ENCODE data around the gene STK32C.
"Not testable (repeated sequence)": the region's sequence is repeated elsewhere in the genome, so short reads cannot be mapped to it uniquely, and the experiment has no call there.

The STK32C gene

DNA sequence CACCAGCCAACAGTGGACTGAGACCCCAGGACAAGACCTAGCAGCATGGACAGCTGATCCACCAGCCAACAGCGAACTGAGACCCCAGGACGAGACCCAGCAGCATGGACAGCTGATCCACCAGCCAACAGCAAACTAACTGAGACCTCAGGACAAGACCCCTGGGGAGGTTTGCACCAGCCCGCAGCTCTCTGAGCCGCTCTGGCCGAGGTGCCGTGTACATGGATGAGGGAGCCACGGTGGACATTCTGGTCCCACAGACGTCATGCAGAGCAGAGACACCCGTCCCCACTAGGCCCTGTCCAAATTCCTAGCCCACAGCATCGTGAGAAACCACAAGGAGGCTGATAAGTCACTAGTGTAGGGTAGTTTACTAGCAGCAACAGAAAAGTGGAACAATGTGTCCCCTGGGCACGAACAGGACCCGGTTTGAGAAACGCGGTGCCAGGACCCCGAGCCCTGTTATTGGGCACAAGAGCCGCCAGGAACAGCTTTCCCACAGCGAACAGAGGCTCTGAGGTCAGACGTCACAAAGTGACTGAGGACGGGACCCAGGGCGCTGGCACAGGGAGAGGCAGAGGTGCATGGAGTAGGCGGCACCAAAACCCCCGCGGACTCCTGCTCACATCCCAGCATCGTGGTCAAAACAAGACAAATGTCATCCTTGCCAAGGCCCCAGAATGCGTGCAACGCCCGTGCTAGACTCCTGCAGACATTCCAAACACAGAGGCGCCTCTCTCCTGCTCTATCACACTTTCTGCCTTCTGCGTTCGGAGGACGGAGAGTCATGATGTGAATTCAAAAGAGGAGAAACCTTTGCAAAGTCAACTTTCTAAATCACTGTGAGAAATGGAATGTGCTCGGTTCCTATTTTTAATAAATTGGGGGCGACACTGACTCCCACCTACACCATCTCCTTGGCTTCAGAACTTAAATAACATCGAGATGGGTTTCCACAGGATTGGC, 8.1 kb downstream of the STK32C start:
- no peak for DNase-seq

DNA sequence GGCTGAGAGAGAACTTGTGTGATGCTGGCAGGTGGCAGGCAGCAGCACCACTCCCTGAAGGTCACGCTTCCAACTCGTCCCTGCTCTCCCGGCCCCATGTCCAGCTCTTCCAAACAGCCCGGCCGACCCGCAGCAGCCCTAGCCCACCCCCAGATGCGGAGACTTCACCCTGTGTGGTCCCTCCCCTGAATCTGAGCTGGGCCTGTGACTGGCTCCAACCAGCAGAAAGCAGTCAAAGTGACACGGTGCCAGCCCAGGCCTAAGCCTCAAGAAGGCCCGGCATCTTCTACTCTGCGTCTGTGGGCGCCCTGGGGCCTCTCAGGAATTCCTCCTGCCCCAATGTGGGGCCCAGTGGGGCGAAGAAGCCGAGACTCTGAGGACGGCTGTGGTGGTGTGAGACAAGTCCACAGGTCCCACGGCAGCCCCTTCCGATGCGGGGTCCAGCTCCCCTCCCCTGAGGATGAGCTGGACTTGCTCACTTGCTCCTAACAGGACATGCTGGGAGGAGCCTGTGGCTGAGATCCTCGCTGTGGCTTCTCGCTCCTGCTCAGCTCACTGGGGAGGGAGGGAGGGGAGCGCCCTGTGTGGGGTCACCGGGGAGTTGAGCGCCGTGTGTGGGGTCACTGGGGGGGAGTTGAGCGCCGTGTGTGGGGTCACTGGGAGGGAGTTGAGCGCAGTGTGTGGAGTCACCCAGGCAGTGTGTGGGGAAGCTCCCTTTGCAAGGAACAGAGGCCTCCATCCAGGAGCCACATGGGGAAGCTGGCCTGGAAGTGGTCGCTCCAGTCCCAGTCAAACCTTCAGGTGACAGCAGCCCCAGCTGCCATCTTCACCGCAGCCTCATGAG, 9.5 kb downstream of the STK32C start:
- no peak for DNase-seq

DNA sequence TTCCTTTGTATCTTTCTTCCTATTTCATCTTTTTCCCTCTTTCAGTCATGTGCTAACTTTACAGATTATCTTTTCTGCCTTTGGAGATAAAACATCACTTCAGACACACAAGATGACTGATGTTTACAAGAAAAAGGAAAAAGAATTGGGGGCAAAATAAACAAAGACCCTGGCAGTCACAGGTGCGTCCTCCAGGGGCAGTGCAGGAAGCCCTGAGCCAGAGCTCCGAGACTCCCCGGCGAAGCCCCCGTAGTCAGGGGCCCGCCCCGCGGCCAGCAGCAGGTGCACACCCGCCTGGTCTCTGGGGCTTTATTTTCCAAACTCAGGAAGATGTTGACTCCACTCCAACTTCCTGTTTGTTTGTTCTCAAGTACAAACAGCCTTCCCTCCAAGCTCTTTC, 10.2 kb downstream of the STK32C start:
- DNase-seq = no peak

DNA sequence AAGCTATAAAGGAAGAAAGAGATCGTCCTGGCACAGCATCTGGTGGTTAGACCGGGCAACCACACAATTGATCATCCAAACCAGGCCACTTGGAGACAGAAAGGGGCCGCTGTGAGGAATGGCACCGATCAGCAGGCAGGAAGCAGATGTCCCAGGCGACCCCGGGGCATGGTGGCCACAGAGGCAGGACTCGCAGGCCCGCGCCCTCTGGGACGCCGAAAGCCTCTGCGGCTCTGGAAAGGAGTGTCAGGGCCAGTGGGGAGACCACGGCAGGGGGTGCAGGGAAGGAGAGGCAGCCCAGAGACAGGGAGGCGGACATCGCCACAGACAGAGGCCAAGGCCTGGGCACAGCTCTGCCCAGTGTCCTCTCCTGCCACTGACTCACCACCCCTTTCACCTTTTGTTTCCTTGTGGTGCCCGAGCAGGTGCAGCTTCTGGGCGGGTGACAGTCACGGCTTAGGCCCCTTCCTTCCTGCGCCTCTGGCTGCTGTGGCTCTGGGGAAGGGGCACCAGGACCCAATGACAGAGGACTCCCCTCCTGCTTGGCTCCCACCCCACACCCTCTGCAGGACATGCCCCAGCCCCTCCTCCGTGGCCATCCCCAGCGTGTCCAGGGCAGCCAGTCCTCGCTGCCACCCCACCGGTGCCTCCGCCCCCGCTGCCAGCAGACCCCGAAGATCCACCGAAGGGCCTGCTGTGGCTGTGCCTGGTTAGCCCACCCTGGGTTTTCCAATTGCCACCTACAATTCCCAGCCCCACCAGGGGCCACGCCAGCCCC, 10.9 kb downstream of the STK32C start:
- no peak for DNase-seq

DNA sequence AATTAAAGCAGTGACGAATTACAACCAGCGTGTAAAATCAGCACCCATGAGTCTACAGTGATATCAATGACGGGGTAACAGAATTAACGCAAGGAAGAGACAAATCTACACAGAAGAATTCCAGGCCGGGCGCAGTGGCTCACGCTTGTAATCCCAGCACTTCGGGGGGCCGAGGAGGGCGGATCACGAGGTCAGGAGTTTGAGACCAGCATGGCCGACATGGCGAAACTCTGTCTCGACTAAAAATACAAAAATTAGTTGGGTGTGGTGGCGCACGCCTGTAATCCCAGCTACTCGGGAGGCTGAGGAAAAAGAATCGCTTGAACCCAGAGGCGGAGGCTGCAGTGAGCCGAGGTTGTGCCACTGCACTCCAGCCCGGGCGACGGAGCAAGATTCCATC, 12.3 kb downstream of the STK32C start:
- DNase-seq = not testable (repeated sequence)

DNA sequence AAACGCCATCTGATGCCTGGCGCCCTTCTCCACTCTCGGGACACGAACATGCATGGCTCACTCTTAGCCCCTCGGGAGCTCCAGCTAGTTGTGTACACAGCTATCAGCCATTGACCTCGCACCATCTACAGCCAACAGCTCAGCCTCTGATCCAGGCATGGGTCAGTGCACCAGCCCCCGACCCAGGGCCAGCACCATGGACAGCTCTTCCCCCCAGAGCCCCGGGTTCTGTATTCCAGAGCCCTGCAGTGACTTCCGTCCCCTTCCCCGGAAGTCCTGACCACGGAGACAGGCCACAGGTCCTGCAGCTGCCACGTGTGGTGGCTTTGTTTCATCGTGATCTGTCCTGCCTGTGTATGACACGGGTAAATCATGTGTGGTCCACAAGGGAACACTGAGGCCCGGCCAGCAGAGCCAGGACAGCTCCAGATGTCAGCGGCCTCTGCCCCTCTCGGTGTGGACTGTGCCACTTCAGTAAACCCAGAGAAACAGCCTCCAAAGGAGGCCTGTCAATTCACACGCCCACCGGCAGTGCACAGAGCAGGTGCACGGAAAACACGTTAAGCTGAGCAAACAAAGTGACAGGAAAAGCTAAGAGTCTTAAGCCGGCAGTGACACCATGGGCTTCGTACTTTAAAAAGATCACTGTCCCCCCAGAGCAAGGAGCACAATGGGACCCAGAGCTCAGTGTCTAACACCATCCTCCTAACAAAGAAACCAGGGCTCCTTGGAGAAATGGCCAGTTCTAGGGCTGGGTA, 13.0 kb downstream of the STK32C start:
- DNase-seq = no peak

DNA sequence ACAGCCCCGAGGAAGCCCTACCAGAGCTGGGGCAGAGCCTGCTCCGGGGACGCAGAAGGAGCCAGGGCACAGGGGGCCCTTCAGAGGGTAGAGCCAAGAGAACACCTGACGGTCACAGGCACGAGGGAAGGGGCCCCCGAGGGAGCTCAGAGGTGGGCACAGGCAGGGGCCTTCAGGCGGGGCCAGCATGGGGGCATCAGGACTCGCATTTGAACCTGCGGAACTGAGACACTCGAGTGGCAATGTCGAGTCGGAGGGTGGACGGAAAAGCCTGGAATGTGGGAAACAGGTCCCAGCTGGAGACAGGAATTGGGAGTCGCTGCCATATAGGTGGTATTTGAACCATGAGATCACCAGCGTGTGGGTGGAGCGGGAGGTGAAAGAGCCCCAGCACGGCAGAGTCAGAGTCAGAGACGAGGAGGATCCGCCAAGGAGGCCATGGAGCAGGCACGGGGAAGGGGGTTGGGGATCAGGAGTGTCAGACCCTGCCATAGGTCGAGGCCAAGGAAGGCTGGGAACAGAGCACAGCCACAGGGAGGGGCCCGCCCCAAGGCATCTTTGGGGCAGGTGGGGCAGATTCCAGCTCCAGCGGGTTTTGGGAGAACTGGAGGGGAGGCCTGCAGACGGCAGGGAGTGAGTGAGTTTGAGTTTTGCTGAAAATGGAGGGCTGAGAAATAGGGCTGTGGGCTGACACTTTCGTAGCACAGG, 13.8 kb downstream of the STK32C start:
- DNase-seq = no peak

DNA sequence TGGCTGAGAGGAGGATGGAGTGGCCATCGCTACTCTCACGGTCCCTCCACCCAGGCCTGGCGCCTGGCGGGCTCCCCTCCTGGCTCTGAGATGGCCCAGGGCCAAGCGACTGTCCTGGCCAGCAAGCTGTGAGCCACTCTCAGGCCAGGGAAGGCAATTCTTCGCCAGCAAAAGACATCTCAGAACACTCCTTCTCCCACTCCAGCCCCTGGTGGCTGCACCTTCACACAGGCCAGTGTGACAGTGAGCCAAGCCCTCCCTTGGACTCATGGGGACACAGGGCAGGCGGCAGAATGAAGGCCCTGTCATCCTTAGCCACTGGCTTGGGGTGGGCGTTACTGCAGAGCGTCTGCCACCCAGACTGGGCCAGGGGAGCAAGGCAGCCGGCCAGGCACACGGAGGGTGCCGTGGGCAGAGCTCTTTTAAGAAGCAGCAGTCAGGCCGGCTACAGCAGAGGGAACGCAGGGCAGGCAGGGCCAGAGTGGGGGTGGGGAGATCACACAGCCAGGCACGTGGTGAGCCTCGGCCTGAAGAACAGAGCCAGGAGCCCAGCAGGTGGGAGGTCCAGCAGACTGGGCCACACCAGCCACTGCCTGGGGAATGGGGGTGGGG, 14.4 kb downstream of the STK32C start:
- DNase-seq = no peak

DNA sequence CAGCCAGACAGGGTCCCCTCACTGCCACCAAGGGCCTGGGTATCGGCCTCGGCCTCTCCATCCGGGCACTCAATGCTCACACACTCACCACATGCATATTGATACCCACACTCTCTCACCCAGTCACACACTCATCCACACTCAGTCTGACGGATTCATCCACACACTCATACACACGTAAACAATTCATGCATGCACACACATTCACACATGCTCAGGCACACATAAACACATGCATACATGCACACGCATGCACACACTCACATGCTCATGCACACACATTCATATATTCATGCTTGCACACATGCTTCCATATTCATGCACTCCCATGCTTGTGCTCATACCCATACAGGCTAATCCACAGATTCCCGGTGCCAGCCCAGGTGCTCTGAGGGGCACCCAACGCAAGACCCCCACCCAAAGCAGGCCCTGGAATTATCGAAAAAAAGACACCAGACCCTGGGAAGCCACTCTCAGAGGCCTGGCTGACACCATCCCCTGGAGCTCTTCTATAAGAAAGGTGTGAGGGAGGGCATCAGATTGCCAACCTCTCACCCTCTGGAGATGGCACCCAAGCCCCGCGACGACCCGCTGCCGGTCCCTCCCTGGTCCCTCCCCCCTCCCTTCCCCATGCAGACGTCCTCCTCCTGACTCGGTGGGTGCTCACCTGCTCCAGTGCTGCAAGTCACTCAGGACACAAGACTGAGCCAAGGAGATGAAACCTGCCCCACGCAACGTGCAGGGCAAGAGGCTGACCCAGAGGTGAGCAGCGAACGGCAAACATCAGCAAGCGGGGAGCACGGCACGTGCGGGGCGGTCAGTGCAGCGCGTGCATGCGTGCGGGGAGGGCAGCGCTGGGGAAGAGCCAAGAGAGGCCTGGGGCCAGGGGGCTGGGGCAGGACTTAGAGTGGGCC, 15.2 kb downstream of the STK32C start:
- no peak for DNase-seq

DNA sequence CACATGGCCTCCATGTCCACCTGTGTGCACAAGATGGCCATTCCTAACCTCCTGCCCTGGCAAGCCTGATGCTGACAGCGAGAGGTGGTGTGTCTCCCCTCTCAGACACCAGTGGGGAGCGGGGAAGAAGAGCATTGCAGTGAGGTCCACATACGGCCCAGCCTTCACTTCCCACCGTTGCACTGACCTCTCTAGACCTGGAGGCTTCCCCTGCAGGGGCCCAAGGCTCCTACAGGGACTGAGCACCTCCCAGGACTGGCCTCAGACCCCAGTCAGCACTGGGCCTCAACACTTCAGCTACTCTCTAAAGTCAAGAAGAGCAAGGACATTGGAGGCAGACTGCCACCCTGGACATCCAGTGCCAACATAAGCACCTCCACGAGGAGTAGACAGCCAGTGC, 15.9 kb downstream of the STK32C start:
- DNase-seq = no peak

DNA sequence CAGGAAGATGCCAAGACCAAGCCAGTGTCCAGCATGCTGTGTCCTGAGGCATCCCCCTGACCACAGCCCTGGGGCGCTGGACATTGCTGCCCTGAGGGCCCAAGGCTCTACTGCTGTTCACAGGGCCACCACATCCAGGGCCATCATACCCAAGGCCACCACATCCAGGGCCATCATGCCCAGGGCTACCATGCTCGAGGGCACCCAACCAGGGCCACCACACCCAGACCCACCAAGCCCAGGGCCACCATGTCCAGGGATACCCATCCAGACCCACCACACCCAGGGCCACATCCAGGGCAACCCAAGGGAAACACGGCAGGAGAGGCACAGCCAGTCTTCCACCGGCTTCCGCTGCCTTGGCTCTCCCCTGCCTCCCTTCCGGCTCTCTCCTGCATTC, 17.1 kb downstream of the STK32C start:
- no peak for DNase-seq

DNA sequence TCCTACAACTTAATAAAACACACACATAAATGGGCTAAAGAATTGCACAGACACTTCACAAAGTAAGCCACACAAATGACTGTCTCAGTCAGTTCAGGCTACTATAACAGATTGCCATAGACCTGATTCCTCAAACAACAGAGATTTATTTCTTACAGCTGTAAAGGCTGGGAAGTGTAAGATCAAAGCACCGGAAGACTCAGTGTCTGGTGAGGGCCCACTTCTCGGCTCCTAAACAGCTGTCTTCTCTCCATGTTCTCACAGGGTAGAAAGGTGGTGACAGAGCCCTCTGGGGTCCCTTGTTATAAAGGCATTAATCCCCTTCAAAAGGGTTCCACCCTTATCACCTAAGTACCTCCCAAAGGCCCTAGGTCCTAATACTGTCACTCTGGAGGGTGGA, 18.3 kb downstream of the STK32C start:
- DNase-seq = no peak

DNA sequence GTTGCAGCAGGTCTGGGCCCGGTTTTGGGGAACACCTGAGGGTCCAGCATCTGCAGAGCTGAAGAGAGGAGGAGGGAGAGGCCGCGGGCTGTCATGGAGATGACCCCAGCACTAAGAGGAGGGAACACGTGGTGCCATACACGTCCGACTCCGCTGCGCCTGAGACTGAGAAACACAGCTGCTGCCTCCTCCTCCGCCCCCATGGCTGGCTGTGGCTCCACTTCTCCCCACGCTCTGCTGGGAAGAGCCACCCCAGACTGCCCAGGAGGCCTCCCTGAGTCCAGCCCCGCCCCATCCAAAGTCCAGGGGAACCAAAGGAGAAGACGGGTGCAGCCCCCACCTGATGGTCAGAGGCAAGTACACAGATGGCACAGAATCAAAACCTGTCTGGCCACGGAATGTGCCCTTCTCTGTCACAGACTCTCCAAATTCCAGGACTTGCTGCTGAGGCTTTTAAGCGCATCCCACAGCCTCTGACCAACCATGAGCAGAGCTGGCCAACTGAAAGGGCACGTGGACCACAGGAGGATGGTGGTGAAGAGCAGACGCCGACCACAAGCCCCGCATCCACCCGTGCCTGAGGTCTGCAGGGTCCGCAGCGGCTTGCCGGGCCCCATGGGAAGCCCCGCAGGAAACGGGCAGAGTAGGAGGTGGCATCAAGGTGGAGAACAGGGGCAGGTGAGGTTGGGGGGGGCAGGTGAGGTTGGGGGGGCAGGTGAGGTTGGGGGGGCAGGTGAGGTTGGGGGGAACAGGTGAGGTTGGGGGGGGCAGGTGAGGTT, 24.0 kb downstream of the STK32C start:
- no peak for DNase-seq

DNA sequence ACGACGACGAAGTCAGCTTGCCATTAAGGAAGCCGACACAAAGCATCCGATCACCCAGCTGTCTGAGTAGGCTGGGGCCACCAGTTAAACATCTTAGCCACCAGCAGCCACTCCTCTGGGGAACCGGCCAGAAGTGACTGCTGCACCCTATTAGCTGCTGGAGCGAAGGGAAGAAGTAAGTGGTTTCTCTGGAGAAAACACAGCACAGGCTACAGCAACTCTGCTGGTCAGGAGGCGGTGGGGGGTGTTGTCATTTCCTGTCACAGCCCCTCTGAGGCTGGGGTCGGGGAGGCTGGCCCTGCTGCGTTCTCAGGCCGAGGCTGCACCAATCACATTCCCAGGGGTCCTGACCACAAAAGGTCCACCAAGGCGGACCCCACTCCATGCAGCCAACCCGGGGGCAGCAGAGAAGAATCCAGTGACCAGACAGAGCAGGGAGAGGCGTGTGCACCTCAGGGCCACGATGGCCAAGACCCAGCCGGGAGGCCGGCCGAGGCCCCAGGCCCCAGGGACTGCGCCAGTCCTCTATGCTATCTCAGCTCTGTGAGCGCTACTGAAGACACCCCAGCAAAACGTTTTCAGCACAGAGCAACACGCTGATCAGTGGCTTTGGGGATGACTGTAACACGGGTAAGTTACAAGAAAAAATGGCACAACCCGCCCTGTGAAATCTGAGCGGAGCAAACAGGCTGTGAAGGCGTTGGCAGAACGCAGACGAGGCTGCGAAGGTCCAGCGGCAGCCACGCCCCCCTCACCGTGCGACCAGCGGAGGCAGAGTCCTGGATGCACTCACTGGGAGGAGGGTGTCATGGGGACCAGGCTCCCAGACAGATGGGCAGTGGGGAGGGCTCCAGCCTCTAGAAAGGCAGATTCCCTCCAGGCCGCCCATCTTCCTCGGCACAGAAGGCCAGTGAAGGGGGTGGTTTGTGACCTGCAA, 24.8 kb downstream of the STK32C start:
- no peak for DNase-seq

DNA sequence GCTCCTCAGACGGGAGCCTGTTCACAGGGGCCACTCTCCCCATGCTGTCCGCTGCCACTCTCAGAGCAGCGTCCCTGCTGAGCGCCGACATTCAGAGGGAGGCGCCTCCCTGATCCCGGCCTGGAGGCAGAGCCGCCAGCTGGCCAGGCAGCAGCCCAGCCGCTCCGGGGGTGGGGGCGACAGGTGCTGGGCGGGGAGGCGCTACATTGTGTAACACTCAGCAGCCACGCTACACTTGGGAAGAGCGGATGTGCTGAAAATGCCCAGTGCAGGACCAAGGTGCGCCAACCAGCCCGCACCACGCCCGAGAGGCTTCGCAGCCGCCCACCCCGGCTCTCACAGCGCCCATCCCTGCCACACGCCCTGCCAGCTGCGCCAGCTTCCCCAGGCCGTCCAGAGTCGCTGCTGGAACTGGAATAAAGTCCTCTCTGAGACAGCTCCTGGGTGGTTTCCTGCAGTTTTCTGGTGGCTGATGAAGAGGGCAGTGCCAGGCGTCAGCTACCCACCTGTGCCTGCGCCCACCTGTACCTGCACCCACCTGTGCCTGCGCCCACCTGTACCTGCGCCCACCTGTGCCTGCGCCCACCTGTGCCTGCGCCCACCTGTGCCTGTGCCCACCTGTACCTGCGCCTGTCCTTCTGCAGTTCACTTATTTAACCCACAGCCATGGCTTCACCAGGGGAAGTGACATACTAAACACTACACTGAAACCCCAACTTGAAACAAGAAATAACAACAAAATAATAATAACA, 25.7 kb downstream of the STK32C start:
- DNase-seq = no peak

DNA sequence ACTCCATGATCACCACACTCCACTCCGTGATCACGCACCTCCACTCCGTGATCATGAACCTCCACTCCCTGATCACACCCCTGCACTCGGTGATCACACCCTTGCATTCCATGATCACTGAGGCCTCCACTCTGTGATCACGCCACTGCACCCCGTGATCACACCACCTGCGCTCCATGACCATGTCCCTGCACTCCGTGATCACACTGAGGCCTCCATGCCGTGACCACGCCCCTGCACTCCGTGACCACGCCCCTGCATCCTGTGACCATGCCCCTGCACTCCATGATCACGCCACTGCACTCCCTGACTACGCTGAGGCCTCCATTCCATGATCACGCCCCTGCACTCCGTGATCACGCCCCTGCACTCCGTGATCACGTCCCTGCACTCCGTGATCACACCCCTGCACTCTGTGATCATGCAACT, 27.1 kb downstream of the STK32C start:
- DNase-seq = no peak

Data from effector CD8-positive, alpha-beta T cell (primary cell).